HUES6 (cell line): ENCODE data around the gene ZNF385B.

Experiments used
- H3K27ac ChIP-seq: 2 replicates; pipeline ENCODE4 v1.7.0; 2013; ENCODE audit warnings: low read depth, mild to moderate bottlenecking, low read length, inconsistent platforms
- H3K27me3 ChIP-seq: 2 replicates; pipeline ENCODE4 v1.6.1; 2013; ENCODE audit warnings: low read length; ENCODE audit not compliant: control insufficient read depth, insufficient read depth
- H3K36me3 ChIP-seq: 2 replicates; pipeline ENCODE4 v1.6.1; 2013; ENCODE audit warnings: low read length; ENCODE audit not compliant: control insufficient read depth, insufficient read depth
- H3K4me1 ChIP-seq: 2 replicates; pipeline ENCODE4 v1.6.1; 2013; ENCODE audit warnings: low read length; ENCODE audit not compliant: control insufficient read depth, insufficient read depth
- H3K4me3 ChIP-seq: 2 replicates; pipeline ENCODE4 v1.5.1; 2013; ENCODE audit warnings: low read depth, low read length
- H3K9ac ChIP-seq: one replicate; pipeline ENCODE4 v1.6.1; 2013; ENCODE audit warnings: mild to moderate bottlenecking, low read length
- H3K9me3 ChIP-seq: 2 replicates; pipeline ENCODE4 v1.6.1; 2013; ENCODE audit warnings: low read depth, low read length; ENCODE audit not compliant: control insufficient read depth, insufficient read depth

The ZNF385B gene

DNA sequence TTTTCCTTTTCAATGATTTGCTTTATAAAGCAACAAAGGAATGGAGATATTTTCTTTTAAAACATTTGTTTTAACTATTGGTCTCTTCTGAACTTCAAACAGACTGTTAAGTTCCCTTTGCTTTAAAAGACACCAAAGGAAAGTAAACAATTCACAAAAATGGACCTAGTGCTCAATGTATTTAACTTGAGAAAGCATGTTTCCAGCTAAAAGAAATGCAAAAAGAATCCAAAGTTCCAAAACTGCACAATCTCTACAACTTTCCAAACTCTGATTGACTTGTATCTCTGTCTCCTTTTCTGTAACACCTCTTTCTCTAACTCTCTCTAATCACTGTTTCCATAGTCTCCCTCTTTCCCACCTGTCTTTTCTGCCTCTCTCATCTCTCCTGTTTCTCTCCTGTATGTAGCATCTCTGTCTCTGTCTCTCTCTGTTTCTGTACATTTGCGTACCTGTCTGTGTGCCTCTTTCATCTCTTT lies 301.1 kb downstream of the ZNF385B start:
- Histone ChIP-seq H3K9me3 (no peaks in the 10 kb centered on the region), H3K4me1 (peaks cover 7% of the 10 kb centered on the region; the same call in 1 of the 2 replicates), H3K4me3 (no peak overlapping the region), H3K27ac (no peak overlapping the region), H3K27me3 (0 out of 2 replicates have a peak, but pooled peaks cover 3% of the 10 kb centered on the region), H3K9ac (no peak overlapping the region), H3K36me3 (no peaks in the 10 kb centered on the region)

DNA sequence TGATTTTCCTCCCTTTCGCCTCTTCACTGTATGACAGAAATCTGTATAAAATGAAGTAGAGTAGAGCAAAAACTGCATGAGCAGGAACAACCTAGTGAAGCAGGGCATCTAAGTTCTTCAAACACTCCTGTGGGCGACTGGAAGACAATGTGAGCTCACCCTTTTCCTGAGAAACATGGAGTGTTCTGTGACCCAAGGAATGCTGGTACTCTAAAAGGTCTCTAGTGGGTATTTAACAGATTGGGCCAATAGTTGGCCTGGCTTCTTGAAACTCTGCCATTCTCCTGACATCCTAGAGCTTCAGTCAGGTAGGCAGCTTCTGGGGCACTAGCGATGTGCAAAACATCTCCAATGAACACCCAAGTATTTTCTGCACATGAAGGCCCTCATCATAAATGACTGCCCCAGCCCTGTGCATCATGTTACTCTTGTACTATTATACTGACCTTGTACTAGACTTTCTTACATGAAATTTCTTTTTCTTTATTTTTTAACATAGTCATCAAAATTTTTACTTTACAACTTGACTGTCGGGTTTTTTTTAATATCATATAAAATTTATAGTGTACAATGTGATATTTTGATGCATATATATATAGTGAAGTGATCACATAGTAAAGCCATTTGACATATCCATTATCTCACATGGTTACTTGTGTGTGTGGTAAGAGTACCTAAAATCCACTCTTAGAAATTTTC lies 302.2 kb downstream of the ZNF385B start:
- H3K4me1 ChIP-seq, result peaks cover 7% of the 10 kb centered on the region; the same call in 1 of the 2 replicates
- H3K27me3 ChIP-seq, result no peaks in the 10 kb centered on the region
- no peaks in the 10 kb centered on the region for H3K9me3 ChIP-seq
- H3K4me3 ChIP-seq, result no peak overlapping the region
- H3K9ac ChIP-seq, result no peak overlapping the region
- H3K27ac ChIP-seq, result no peak overlapping the region
- H3K36me3 ChIP-seq, result no peaks in the 10 kb centered on the region

DNA sequence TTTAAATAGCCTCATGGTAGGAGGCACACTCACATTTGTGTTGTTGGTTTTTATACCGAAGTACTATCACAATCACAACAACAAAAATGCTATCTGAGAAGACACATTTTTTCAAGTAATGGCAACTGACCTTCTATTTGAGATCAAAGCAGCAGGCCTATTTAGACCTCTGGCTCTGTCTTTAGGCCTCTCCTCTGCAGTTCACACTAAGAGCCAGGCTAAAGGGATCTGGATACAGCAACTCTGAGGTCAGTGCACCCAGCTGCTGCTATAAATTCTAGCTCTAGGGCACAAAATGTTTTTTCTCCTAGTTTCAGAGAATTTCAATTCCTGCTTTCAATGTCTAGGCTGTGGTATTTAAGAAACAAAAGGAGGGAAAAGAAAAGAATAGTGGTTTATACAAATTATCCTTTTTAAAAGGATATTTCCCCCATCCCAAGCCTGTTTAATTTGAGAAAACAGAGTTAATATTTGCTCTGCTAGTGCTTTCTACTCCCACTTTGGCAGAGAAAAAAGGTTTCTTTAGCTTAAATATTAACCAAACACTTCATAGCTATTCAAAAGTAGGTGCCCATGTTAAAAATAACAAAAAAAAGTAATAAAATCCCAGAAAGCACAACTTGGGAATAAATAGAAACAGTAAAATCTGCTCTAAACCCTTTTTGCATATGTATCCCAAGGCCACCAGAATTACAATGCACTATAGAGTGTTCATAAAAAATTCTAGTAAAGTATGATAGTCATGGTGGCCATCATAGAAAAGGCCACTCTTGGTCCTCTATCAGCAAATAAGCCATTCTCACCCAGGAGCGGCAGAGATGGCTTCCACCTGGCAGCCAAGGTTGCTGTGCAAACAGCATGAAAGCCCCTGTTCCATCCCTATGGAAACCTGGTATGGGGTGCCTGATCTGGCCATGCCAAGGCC lies 303.1 kb downstream of the ZNF385B start:
- H3K27ac ChIP-seq, result no peak overlapping the region
- no peaks in the 10 kb centered on the region for H3K9me3 ChIP-seq
- H3K4me3 ChIP-seq, result no peak overlapping the region
- H3K4me1 ChIP-seq, result peaks cover 7% of the 10 kb centered on the region; the same call in 1 of the 2 replicates
- H3K27me3 ChIP-seq, result no peaks in the 10 kb centered on the region
- no peak overlapping the region for H3K9ac ChIP-seq
- H3K36me3 ChIP-seq, result no peaks in the 10 kb centered on the region

DNA sequence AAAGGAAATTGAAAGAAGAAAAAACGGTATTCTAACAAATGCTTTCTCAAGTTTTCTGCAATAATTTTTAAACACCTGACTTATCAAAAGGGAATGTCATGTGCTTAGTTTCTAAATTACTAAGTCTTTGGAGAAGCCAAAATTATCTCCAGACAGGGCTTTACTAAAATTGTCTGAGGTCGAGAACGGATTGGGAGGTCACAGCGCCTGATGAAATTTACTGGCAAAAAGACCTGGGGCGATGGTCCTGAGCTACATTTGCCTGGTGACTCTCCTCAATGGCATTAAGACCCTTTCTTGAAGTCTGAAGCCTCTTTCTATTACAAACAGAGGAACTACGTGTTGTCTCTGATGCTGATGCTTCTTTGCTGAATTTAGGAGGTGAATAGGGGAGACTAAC lies 305.0 kb downstream of the ZNF385B start:
- Histone ChIP-seq H3K4me1 (peaks cover 13% of the 10 kb centered on the region), H3K9me3 (no peaks in the 10 kb centered on the region), H3K36me3 (no peaks in the 10 kb centered on the region), H3K9ac (no peak overlapping the region), H3K27ac (no peak overlapping the region), H3K27me3 (no peaks in the 10 kb centered on the region), H3K4me3 (no peak overlapping the region)

DNA sequence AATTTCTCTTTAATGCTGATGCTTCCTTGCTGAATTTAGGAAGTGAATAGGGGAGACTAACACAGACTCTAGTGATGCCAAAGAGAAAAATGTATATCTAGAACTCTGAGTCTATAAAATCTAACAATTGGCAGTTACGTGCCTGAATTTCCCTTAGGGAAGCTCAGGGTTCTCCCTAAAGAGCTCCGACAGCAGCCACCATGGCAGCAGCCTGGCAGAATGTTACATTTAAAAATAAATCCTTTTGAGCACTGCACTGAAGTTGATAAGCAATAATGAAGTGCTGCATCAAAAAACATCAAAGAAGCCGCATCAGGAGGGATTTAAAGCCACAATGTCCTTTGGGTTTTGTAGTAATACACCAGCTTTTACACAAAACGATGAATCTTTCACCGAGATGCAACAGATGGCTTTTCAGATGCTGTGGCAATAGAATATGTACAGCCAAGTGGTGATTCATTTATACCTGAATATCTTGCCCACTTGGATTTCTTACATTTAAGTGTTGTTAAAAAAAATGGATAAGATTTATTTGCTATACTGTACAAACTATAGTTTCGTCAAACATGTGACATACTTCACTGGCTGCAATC lies 305.6 kb downstream of the ZNF385B start:
- Histone ChIP-seq H3K27me3 (no peaks in the 10 kb centered on the region), H3K9me3 (no peaks in the 10 kb centered on the region), H3K36me3 (no peaks in the 10 kb centered on the region), H3K9ac (no peak overlapping the region), H3K27ac (no peak overlapping the region), H3K4me3 (no peak overlapping the region), H3K4me1 (peaks cover 20% of the 10 kb centered on the region)

DNA sequence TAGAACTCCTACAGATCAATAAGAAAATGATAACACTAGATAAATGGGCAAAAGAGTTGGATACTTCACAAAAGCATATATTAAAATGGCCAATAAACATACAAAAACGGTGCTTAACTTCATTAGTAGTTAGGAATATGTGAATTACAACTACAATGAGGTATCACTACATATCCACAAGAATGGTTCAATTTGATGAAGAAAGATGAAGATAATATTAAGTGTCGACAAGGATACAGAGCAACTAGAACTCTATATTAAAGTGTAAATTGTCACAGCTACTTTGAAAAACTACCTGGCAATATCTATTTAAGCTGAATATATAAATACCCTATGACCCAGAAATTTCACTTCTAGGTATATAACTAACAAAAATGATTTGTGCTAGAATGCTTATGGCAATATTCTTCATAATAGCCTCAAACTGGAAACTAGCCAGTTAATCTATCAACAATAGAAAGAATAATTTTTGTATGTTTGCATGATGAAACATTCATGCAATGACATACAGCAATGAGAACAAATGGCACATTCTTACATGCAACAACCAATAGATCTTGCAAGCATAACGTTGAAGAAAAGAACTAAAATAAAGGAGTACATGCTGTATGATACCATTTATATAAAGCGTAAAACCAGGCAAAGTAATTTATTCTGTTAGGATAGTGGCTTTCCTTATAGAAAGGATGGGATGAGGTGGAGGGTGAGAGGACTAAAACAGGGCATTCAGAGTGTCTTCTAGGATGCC lies 306.6 kb downstream of the ZNF385B start:
- Histone ChIP-seq H3K27me3 (no peaks in the 10 kb centered on the region), H3K9me3 (no peaks in the 10 kb centered on the region), H3K9ac (no peak overlapping the region), H3K4me1 (peaks cover 29% of the 10 kb centered on the region), H3K27ac (no peak overlapping the region), H3K4me3 (no peak overlapping the region), H3K36me3 (no peaks in the 10 kb centered on the region)

DNA sequence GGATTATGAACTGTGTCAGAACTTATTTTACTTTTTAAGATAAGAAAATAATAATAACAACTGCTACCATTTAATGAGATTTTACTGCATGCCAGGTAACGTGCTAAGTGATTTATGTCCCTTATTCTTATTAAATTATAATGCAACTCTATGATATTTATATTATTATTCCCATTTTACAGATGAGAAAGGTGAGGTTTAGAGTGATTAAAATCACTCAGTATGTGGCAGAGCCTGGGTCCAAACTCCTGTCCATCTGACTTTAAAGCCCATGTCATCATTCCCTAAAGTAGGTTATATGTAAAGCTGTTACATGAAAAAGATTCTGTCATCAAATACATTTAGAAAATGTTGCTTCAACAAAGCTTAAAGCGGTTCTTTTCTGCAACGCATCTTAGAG lies 308.0 kb downstream of the ZNF385B start:
- Histone ChIP-seq H3K9ac (no peak overlapping the region), H3K9me3 (no peaks in the 10 kb centered on the region), H3K27ac (no peak overlapping the region), H3K27me3 (no peaks in the 10 kb centered on the region; the same call in 1 of the 2 replicates), H3K36me3 (no peaks in the 10 kb centered on the region), H3K4me3 (no peak overlapping the region), H3K4me1 (peaks cover 37% of the 10 kb centered on the region)

DNA sequence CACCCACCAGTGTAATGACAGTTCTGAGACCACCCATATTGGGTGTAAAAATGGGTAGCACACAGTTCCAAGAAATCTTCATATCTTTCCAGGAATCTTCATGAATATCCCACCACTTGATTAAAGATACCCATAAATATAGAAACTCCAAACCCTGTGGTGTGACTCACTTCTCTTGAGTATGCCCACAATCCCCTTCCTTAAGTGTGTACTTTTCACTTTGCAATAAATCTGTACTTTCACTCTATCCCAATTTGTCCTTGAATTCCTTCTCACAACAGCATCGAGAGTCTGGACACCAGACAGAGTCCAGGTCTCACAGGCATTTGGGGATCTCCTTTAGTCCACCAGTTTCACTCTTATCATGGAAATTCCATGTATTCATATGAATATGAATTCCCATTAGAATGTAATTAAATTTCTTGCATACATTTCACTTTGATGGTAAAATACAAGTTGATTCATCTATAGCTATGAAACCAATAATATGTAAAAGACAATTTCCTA lies 309.8 kb downstream of the ZNF385B start:
- Histone ChIP-seq H3K9ac (no peak overlapping the region), H3K27me3 (no peaks in the 10 kb centered on the region; the same call in 1 of the 2 replicates), H3K36me3 (no peaks in the 10 kb centered on the region), H3K27ac (no peak overlapping the region), H3K4me1 (peaks cover 33% of the 10 kb centered on the region), H3K4me3 (no peak overlapping the region), H3K9me3 (no peaks in the 10 kb centered on the region)

DNA sequence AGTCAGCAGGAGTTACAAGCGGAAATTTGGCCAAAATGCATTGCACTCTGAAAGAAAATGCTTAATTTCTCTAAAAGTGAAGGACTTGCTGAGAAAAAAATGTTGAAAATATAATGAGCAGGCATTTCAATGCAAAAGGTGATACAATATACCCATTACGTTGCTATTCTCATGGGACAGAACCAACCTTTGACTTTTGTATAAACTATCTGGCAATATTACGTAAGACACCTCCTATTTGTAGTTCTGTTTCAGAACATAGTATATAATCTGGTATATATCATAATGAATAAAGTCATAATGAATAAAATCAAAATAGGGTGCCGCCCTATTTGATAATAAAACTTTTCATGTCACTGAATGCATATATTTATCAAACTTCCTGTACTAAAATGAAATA lies 310.6 kb downstream of the ZNF385B start:
- Histone ChIP-seq H3K4me1 (peaks cover 33% of the 10 kb centered on the region), H3K9ac (no peak overlapping the region), H3K4me3 (0 out of 2 replicates have a peak overlapping the region, but pooled peaks have one; percentile 12), H3K27ac (peak overlapping the region; percentile 64; the same call in 1 of the 2 replicates), H3K9me3 (no peaks in the 10 kb centered on the region), H3K36me3 (no peaks in the 10 kb centered on the region), H3K27me3 (no peaks in the 10 kb centered on the region; the same call in 1 of the 2 replicates)

DNA sequence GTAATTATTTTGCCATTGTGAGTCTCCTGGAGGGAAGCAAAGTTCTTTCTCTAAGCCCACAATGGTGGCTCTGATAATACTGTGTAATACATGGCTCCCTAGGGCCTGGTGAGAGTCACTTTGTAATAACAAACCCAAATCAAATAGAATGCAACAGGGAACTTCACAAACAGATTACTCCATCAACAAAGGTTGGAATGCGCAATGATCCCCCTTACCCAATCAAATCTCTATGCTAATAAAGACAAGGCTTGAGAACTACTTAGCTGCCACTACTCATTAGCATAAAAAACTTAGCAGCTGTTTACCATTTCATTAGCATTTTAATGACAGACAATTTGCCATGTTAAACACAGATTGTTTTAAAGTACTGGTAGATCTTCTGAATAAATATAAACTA lies 311.2 kb downstream of the ZNF385B start:
- Histone ChIP-seq H3K9me3 (no peaks in the 10 kb centered on the region), H3K27ac (no peak overlapping the region; the same call in 1 of the 2 replicates), H3K9ac (no peak overlapping the region), H3K4me3 (no peak overlapping the region), H3K4me1 (peaks cover 33% of the 10 kb centered on the region), H3K27me3 (no peaks in the 10 kb centered on the region; the same call in 1 of the 2 replicates), H3K36me3 (no peaks in the 10 kb centered on the region)
